Measurements from ENCODE around the gene EXOC6B.
A peak's percentile ranks its signal among the peaks of the same experiment; 100 is the strongest.

The EXOC6B gene

GRCh38 chr2:72143441-72144273 lies 682.2 kb downstream of the EXOC6B start:
- no peak overlapping the region; the same call in 1 of the 2 replicates for H3K4me3 ChIP-seq (ENCODE audit: low read length)
- DNase-seq (ENCODE audit: low read depth) = no peak
- no peak for TF ChIP-seq CTCF (conservative IDR thresholded peaks at IDR 0.05; ENCODE audit: low read length)

- no peak overlapping the region for H3K4me3 ChIP-seq (ENCODE audit: low read length)
- no peak for TF ChIP-seq CTCF (conservative IDR thresholded peaks at IDR 0.05; ENCODE audit: low read length)
- DNase-seq (ENCODE audit: low read depth) = peak; percentile 25
Measured at GRCh38 chr2:72142570-72143440, 683.0 kb downstream of the EXOC6B start.

- H3K4me3 ChIP-seq (ENCODE audit: low read length) = no peak overlapping the region
- DNase-seq (ENCODE audit: low read depth) = no peak
- no peak for TF ChIP-seq CTCF (conservative IDR thresholded peaks at IDR 0.05; ENCODE audit: low read length)
Measured at GRCh38 chr2:72141881-72142451, 683.9 kb downstream of the EXOC6B start.

GRCh38 chr2:72141032-72141645 lies 684.7 kb downstream of the EXOC6B start:
- no peak for DNase-seq (ENCODE audit: low read depth)
- H3K4me3 ChIP-seq (ENCODE audit: low read length) = no peak overlapping the region
- no peak for TF ChIP-seq CTCF (conservative IDR thresholded peaks at IDR 0.05; ENCODE audit: low read length)

- DNase-seq (ENCODE audit: low read depth) = no peak
- H3K4me3 ChIP-seq (ENCODE audit: low read length) = no peak overlapping the region
- TF ChIP-seq CTCF (conservative IDR thresholded peaks at IDR 0.05; ENCODE audit: low read length) = no peak
Measured at GRCh38 chr2:72140621-72140960, 685.2 kb downstream of the EXOC6B start.

- H3K4me3 ChIP-seq (ENCODE audit: low read length) = no peak overlapping the region
- no peak for TF ChIP-seq CTCF (conservative IDR thresholded peaks at IDR 0.05; ENCODE audit: low read length)
- no peak for DNase-seq (ENCODE audit: low read depth)
Measured at GRCh38 chr2:72139874-72140620, 685.8 kb downstream of the EXOC6B start.

Measured in AG10803 (cell line).